Nucleus accumbens (tissue), 56 donors: ENCODE data around the gene HOXC11.

Experiments used
- DNase-seq, 56 donors: peaks; one replicate each; lab custom pipeline; 2025; lab: John Stamatoyannopoulos, UW

HOXC11 gene

DNA sequence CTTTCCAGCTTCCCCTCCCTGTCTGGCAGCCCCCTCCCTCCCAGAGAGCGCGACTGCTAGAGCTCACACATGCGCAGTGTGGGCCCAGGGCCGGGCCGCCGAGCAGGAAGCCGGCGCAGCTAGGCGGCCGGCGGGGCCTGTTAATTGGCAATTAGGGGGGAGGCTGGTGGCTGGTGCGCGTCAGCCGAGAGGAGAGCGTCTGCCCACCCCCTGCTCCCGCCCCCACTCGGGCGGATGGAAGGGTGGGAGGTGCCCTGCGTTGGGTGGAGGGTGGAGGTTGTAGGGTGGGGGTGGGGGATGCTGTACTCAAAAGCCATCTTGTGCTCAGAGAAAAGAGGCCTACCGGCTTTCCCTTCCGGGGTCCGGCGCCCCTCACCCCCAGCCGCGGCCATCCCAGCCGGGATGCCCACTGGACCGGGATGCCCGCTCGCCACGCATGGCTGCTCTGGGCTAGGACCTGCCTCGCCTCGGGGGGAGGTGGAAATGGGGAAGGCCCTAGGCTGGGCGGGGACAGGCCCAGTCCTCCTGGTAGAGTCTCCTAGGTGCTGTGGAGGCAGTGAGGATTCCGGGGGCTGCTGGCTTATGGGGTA is 45.0 kb downstream of the HOXC11 start:
- DNase-seq = peak in 43 of 56 donors; percentile 2 to 58 (median 17)

DNA sequence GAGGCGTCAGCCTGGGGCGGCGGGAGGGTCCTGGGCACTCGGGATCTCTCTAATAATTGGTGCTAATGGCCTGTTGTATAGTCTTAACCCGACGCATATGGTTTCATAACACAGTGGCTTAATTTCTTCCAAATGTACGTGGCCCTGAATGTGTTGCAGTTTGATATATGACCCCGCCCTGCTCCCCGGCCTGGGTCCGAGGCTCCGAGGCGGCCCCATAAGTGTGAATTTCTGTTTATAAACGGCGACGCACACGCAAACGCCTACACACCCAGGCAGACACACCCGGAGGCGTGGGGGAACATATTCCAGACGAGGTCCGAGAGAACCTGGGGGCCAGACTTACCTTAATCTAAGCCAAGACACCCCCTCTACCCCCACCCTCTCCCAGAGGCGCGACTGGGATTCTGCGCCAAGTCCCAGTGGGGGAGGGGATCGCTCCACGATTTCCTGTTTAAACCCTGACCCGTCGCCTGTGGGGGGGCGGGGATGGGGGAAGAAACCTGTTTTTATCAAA is 45.6 kb downstream of the HOXC11 start:
- no peak for DNase-seq

DNA sequence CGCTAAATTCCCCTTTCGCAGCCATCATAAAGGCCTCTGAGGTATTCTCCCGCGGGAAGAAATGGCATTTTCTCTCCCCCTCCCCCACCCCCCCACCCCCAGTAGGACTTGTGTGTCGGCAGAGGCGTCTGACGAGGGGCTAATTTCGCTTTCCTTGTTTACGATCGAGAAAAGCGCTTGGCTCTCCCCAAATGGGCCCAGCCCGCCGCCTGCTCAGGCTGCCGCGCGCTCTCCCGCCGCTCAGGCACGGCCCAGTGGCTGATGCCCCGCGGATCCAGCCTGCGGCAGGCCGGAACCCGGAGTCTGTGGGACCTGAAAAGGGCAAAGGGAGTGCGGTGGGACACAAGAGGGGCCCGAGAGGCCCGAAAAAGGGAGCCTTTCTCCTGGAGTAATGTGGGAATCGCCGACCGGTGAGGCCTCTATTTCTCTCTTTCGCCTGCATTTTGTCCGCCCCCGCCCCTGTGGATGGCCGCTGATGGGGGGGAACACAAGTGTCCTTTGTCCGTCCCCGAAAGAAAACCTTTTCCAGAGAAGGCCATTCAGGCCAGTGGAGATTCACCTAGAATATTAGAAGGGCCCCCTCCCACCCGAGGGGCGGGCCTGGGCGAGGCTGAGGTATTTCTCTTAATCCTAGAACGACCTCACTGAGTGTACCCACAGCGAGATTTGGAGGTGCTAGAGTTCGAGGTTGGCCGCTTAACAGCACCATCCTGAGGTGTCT is 46.3 kb downstream of the HOXC11 start:
- DNase-seq = no peak

DNA sequence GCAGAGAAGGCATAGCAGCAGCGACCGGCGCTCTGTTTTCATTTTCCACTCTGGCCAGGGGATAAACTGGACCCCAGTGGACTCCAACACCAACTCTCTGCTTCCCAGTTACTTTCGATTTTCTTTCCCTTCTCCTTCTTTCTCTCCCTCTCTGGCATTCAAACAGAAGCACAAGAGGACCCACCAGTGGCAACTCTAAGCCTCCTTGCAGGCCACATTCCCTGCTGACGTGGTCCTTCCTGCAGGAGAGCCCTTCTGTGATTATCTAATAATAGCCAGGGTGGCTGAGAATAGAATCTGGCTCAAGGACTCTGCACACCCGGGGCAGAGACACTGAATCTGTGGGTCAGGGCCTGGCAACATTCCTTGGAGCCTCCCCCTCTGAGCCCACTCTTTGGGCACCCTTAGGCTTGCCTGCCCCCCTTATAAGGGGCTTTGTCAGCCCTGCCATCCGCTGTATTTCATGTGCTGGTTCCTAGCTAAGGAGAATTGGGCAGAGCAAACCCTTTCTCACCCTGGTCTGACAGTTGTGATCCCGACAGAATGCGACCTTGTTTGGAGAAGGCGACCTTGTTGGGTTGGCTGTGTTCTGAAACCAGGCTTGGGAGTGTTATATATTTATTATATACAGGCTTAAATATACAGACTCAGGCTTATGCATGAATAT is 47.1 kb downstream of the HOXC11 start:
- DNase-seq = no peak

DNA sequence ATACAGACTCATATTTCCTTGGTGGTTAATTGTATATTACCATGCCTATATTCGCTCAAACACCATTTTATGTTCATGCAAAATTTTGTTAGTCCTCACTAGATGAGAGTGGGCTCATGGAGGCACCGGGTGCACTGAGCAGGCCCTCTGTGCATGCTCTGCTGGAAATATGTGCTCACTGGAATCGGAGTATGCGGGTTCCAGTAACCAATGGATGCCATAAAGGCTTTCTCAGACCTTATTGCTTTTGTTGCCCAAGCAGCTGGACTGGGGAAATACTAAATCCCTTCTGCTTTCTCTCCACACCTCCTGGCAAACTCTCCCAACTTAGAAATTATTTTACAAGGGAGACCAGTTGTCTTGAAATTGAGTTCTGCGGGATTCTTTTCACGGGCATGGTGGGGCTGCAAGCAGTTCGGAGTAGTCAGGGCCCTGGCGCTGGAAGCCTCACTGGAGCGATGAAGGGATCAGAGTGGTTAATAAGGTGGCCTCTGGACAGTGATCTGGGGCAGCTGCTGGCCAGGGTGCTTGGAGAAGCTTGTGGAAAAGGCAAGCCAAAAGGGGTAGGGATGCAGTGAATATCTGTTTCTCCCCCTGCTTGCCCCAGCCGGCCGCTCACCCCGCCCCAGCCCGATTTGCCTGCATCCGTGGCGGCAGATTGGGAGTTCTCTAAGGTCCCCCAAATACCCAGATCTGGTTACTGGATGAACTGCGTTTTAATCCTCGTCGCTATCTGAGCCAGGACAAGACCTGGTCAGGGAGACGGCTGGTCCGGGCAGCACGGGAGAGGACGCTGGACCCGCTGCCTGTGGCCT is 47.9 kb downstream of the HOXC11 start:
- no peak for DNase-seq

DNA sequence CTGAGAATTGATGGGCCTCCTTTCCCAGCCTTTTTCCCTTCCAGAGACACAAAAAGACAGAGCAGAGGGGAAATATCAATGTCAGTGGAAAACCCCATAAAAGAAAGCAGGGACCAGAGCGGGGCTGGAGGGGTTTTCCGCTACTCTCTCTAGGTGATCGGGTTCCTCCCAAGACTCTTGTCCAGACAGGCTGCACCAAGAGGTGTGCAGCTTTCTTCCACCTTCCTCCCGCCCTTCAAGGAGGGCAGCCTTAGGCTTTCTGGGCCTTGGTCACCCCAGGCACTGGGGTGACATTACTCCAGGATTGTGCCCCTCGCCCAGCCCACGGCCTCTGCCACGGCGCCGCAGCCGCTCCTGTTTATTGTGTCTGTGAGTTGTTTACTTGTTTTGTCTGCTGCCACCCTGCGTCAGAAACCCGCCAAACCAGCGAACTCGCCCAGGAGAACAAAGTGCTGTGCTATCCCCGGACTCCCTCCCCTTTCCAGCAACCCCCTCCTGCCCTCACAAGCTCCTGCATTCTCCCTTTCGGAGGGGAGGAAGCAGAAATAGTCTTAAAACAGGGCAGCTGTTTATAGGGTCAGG is 48.6 kb downstream of the HOXC11 start:
- DNase-seq = peak in 1 of 56 donors; percentile 9

DNA sequence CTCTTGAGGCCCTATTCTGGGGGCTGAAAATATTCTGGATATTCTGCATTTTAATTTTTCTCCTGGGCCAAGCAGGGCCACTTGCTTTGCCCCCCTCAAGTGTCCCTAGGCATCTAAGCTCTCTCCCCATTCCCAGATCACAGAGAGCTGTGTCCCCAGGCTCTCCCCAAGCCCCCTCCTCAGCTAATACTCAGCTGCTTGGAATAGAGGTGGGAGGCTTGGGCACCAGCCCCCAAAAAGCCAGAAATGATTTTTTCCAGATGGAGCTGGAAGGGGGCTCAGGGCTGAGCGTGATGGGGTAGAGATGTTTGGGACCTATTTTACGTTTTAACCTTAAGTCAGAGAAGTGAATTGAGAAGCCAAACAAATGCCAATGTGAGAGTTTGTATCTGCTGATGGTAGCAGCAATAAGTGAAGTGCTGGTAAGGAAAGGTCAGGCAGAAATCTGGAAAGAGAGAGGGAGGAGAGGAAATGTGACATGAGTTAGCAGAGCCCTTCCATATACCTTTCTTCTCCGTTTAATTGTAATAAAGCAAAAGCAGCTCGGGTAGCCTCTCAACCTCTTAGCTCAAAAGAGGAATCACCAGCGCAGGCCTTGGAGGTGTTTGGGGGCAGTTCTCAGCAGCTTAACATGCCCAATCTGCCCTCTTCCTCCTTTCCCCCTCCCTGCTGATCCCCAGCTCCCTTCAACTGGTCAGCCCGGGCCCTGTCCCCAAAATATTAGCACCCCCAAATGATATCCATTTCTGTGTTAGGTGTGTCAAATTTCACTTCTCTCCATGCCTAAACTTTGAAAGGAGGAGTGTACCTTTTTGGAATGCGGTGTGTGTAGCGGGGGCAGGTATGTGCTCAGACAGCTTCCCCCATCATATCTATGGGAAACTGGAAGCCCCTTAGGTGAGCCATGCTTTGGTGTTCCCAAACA is 50.3 kb downstream of the HOXC11 start:
- no peak for DNase-seq

DNA sequence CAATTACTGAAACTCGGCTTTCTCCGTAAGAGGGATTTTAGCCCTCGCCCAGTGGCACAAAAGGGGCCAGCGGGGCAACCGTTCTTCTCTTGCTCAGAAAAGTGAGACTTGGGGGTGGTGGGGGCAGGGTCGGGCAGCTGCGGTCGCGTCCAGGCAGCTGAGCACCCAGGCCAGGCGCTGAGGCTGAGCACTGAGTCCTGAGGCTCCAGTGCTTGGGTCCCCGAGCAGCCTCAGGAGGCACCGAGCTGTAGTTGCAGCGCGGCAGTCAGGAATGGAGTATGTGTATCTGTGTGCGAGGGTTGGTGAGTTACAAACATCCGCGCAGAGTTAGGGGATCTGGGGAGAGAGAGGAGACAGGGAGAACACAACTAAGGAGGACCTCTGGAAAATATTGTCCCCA is 51.2 kb downstream of the HOXC11 start:
- DNase-seq = no peak

DNA sequence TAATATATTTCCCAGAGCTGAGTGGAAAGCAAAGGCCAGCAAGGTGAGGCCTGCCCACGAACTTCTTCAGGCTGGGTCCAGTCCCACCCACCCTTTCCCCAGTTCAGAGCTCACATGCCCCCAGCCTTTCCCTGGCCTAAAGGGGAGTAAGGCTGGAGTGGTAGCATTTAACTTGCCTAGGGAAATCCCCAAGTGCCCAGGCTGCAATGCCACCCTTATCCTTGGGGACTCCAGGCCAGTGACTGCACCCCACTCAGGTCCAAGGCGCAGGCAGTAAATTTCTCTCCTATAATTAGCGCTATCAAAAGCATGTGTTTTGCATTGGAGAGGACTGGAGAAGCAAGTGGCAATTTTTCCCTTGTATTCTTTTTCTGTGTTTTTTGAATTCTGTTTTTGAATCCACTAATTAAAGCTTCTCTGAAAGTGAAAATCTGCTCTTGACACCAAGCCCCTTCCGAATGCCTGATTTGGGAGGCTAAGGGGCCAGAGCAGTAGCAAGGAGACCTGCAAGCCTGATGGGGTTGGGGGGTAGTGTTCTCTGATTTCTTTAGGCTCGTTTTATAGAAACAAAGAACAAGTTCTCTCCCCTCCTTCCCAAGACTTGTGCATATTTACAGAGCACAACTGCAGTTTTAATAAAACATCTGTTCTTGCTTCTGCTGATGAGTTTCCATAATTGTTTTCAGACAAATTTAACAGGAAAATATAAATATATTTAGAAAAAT is 51.8 kb downstream of the HOXC11 start:
- DNase-seq = no peak

DNA sequence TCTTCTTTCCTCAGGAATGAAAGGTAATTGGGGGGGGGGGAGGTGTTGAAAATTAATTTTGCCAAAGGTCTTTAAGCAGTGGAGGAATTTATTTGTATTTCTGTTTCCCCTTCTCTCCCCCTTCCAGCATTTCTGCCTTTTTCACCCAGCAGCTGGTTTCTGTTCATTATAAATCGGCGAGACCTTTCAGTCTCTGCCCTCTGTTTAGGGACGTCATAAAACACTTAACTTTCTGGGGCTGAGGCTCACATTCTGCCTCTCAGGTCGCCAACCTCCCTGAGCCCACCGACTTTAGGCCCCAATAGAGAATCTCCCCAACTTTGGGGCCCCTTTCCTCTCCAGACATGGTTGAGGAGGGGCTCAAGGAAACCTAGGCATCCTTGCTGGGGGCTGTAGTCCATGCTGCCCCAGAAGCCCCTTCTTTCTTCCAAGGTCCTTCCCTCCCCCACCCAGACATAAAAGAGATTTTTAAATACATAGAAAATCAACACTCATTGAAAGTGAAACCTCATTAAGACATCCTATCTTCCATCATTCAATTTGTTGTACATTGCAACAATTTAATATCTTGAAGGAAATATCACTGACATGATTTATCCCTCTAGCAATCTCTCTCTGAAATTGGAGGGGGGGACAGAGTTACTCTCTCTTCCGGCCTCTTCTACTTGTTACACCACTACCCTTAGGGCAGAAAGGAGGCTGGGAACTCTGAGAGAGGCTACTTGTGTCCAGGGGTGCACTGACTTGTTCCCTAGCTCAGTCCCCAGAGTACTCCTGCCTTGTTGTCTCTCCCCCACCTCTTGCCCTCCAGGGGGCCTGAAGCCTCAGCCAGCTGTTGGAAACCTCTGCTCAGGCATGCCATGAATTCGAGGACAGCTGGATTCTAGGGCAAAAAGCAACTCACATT is 52.8 kb downstream of the HOXC11 start:
- DNase-seq = no peak

DNA sequence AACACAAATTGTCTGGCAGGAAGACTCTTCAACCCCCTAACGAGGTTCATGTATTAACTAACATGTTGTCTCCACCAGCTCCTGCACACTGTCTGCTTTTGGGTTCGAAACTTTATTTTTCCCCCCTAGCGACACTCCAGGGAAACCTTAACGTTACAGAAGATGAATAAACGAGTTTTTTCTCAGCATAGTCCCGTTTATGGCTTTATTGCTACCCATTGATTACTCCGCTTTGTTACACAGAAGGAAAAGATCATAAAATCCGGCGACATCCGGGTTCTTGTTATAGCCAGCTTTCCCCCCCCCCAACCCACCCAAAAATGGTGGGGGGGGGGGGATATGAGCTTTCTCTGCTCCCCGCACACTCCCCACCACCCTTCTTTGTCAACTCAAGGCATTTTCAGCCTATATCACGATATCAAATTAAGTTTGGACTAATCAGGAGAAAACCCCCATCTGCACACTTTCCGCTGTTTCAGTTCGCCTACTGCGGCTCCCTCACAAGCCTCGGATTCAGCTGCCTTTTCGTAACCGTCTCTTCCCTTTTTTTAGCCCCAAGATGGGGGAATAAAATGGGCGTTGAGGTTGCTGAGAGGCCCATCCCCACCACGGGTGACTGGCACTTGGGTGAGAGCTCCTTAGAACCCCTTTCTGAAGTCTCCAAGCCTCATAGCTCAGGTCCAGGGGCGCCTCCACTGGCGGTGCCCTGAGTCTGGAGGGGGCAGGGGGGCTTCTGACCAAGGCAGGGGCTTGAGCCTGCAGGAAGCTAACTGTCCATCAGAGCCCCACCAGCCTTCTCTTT is 53.9 kb downstream of the HOXC11 start:
- DNase-seq = no peak
